HUES6 (cell line): ENCODE data around the gene CTRB1.
"Not testable (repeated sequence)": the region's sequence is repeated elsewhere in the genome, so short reads cannot be mapped to it uniquely, and the experiment has no call there.

Source experiments
- H3K27ac ChIP-seq: 2 replicates; pipeline ENCODE4 v1.7.0; 2013; ENCODE audit warnings: low read depth, mild to moderate bottlenecking, low read length, inconsistent platforms
- H3K27me3 ChIP-seq: 2 replicates; pipeline ENCODE4 v1.6.1; 2013; ENCODE audit warnings: low read length; ENCODE audit not compliant: control insufficient read depth, insufficient read depth
- H3K36me3 ChIP-seq: 2 replicates; pipeline ENCODE4 v1.6.1; 2013; ENCODE audit warnings: low read length; ENCODE audit not compliant: control insufficient read depth, insufficient read depth
- H3K4me1 ChIP-seq: 2 replicates; pipeline ENCODE4 v1.6.1; 2013; ENCODE audit warnings: low read length; ENCODE audit not compliant: control insufficient read depth, insufficient read depth
- H3K4me3 ChIP-seq: 2 replicates; pipeline ENCODE4 v1.5.1; 2013; ENCODE audit warnings: low read depth, low read length
- H3K9ac ChIP-seq: one replicate; pipeline ENCODE4 v1.6.1; 2013; ENCODE audit warnings: mild to moderate bottlenecking, low read length
- H3K9me3 ChIP-seq: 2 replicates; pipeline ENCODE4 v1.6.1; 2013; ENCODE audit warnings: low read depth, low read length; ENCODE audit not compliant: control insufficient read depth, insufficient read depth

CTRB1 gene

DNA sequence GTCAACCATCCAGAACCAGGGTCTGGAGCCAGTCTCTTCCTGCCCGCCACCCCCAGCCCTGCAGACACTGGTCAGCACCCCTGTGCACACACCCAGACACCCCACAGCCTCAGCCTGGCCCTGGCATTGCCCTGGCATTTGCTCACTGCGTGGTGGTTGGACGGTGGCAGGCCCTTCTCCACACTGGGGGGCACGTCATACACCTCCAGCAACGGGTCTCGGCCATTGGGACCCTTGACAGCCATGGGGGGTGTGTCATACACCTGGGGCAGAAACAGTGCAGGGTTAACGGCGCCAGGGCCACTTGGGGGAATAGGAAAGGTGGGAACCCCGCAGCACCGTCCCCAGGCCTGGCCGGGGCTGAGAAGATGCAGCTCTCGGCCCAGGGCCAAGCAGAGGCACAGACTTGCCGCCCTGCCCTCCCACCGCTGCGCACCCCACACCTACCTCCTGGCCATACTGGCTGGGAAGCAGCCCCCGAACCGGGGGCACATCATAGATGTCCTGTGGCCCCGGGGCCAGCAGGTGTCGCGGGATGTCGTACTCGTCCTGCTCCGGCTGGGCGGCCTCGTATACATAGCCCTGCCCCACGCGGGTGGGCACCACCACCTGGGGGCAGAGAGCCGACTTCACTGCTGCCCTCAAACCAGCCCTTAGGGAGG is 18.1 kb downstream of the CTRB1 start:
- Histone ChIP-seq H3K27me3 (no peaks in the 10 kb centered on the region), H3K4me1 (peaks cover 27% of the 10 kb centered on the region; the same call in 1 of the 2 replicates), H3K36me3 (peaks cover 87% of the 10 kb centered on the region), H3K9ac (no peak overlapping the region), H3K27ac (no peak overlapping the region), H3K9me3 (no peaks in the 10 kb centered on the region), H3K4me3 (no peak overlapping the region)

- Histone ChIP-seq H3K9ac (peak overlapping the region; percentile 12), H3K4me3 (no peak overlapping the region), H3K36me3 (peaks cover 89% of the 10 kb centered on the region), H3K27ac (peak overlapping the region; percentile 55), H3K9me3 (no peaks in the 10 kb centered on the region), H3K27me3 (no peaks in the 10 kb centered on the region), H3K4me1 (peaks cover 27% of the 10 kb centered on the region; the same call in 1 of the 2 replicates)
Observed at GRCh38 chr16:75237398-75238131, 18.8 kb downstream of the CTRB1 start.

- Histone ChIP-seq H3K4me3 (no peak overlapping the region), H3K27me3 (no peaks in the 10 kb centered on the region), H3K4me1 (peaks cover 27% of the 10 kb centered on the region; the same call in 1 of the 2 replicates), H3K27ac (peak overlapping the region; percentile 55), H3K9ac (peak overlapping the region; percentile 12), H3K36me3 (peaks cover 89% of the 10 kb centered on the region), H3K9me3 (no peaks in the 10 kb centered on the region)
Observed at GRCh38 chr16:75238132-75238852, 19.5 kb downstream of the CTRB1 start.

DNA sequence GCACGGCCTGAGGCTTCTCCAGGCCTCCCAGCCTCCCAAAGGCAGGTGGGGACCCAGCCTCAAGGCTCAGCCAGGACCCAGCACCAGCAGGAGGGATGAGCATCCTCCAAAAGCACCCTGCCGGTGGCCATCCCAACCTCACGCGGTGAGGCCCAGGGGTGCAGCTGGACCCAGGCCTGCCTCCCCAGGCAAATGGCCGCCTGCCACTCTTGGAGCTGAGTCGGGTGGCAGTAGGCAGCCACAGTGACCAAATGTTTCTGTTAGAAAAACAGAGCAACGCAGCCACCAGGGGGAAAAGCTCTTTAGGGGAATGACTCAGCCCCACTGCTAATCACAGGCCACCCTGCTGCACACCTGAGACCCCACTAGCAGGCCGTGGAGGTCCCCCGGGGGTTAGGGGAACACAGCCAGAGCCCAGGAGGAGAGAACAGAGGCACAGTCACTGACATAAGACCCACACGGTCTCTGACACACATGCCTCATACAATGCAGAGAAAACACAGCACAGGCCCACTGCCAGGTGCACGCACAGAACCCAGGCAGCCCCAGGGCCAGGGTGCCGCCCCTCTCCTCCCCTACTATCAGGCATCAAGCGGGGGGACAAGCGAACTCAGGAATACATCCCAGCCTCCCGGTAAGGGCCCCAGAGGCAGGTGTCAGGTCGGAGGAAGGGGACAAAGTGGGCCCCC is 20.2 kb downstream of the CTRB1 start:
- H3K27me3 ChIP-seq = no peaks in the 10 kb centered on the region
- H3K27ac ChIP-seq = peak overlapping the region; percentile 55
- H3K4me3 ChIP-seq = no peak overlapping the region
- H3K4me1 ChIP-seq = peaks cover 32% of the 10 kb centered on the region; the same call in 1 of the 2 replicates
- peaks cover 89% of the 10 kb centered on the region for H3K36me3 ChIP-seq
- H3K9me3 ChIP-seq = no peaks in the 10 kb centered on the region
- peak overlapping the region; percentile 9 for H3K9ac ChIP-seq

DNA sequence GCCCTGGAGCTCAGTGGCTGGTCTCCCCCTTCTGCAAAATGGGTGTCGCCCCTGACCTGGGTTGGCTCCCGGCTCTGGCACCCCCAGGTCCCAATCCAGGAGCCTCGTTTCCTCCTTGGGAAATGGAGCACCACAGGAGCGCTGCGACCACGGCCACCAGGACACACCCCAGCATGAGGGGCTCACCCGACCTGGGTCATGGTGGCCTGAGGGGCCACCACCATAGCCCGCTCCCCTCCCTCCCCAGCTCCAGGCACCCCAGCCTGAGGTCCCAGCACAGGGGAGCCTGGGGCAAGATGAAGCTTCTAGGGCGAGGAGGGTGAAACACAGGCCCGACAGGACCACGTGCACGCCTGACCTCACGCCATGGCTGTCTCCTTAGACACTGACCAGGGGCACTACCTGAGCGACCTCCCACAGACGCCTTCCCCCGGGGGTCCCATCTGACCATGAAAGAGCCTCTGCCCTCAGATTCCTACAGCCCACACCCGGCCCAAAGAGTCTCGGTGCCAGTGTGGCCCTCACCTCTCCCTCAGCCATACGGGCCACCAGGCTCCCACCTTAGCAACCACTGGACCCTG is 20.8 kb downstream of the CTRB1 start:
- Histone ChIP-seq H3K27ac (peak overlapping the region; percentile 55; the same call in 1 of the 2 replicates), H3K4me3 (no peak overlapping the region), H3K27me3 (no peaks in the 10 kb centered on the region), H3K36me3 (peaks cover 89% of the 10 kb centered on the region), H3K4me1 (peaks cover 38% of the 10 kb centered on the region), H3K9me3 (no peaks in the 10 kb centered on the region), H3K9ac (no peak overlapping the region)

DNA sequence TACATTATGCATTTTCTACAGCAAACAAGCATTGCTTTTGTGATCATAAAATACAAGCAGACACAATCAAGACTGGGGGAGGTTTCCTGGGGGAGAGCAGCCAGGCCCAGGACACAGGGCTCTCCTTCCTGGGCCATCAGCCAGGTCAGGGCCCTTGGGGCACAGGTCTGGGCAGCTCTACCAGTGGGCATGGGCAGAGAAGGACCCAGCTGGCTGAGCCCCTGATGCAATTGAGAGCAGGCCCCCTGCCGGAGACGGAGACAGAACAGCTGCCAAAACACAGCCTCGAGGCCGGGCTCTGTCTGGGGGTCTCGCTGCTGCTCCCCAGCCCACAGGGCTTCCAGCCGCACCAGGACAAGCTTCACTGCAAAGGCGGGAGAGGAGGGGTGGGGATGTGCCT is 21.8 kb downstream of the CTRB1 start:
- Histone ChIP-seq H3K36me3 (peaks cover 79% of the 10 kb centered on the region), H3K4me1 (peaks cover 48% of the 10 kb centered on the region)
- not testable (repeated sequence) for H3K27ac ChIP-seq, H3K9ac ChIP-seq, H3K27me3 ChIP-seq, H3K9me3 ChIP-seq, H3K4me3 ChIP-seq

DNA sequence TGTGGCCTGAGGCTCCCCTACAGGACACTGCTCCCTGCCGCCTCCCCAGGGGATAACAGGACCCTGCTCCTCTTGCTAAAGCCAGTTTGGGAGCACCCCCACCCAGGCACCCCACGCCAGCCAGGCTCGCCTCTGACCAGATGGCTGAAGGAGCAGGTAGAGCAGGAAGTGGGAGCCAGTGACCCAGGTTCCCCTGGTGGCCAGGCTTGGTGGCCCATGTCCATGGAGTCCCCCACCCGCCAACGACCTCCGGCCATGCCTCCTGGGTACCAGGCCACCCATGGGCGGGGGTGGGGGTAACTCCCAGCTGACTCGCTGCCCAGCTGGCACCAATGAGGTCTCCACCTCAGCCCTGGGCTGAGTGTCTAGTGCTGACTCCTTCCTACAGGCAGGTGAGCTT is 22.6 kb downstream of the CTRB1 start:
- Histone ChIP-seq H3K4me1 (peaks cover 56% of the 10 kb centered on the region), H3K27me3 (no peaks in the 10 kb centered on the region), H3K36me3 (peaks cover 72% of the 10 kb centered on the region), H3K9ac (no peak overlapping the region), H3K27ac (no peak overlapping the region), H3K9me3 (no peaks in the 10 kb centered on the region), H3K4me3 (no peak overlapping the region)

GRCh38 chr16:75241955-75242354 is 23.2 kb downstream of the CTRB1 start:
- Histone ChIP-seq H3K36me3 (peaks cover 72% of the 10 kb centered on the region), H3K4me1 (peaks cover 61% of the 10 kb centered on the region), H3K9ac (no peak overlapping the region), H3K9me3 (no peaks in the 10 kb centered on the region), H3K27ac (no peak overlapping the region), H3K4me3 (no peak overlapping the region), H3K27me3 (no peaks in the 10 kb centered on the region)

DNA sequence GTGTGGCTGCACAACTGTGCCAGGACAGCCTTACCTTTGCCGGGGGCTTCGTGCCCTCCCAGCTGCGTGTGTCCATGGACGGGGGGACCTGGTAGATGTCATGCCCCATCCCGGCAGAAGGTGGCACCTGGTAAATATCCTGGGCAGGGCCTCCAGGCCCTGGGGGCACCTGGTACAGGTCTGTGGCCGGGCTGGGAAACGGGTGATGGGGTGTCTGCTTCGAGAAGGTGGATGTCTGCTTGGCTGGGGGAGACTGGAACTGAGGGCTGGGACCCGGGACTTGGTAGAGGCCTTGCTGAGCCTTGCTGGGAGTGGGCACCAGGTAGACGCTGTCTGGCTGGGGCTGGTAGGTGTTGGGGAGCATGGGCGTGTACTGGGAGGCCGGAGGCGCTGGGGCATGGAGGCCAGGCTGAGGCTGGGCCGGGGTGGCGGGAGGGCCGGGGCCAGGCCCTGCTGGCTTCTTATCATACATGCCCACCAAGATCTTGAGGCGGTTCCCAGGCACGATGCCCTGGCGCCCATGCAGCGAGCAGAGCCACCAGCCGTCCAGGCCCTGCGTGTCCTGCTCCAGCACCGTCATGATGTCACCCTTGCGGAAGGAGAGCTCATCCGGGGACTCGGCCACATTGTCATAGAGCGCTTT is 23.8 kb downstream of the CTRB1 start:
- not testable (repeated sequence) for H3K9me3 ChIP-seq, H3K27me3 ChIP-seq, H3K4me3 ChIP-seq, H3K27ac ChIP-seq, H3K9ac ChIP-seq
- peaks cover 70% of the 10 kb centered on the region for H3K36me3 ChIP-seq
- H3K4me1 ChIP-seq = peaks cover 67% of the 10 kb centered on the region

- peak overlapping the region; percentile 95 for H3K27ac ChIP-seq
Observed at GRCh38 chr16:75243667-75244224, 25.0 kb downstream of the CTRB1 start.

More at GRCh38 chr16:75243667-75244224, 25.0 kb downstream of the CTRB1 start:
- Histone ChIP-seq H3K36me3 (peaks cover 67% of the 10 kb centered on the region), H3K4me1 (peaks cover 72% of the 10 kb centered on the region), H3K9me3 (no peaks in the 10 kb centered on the region), H3K27me3 (no peaks in the 10 kb centered on the region), H3K4me3 (no peak overlapping the region), H3K9ac (peak overlapping the region; percentile 82)
